ENCODE results near the gene CAMK1. TPM values are rescaled to one million over a fixed set of nuclear protein-coding genes. Genes with fewer than 3 reads are reported as not detected.

The CAMK1 gene
- total RNA-seq, 1 donor from 2014 or later: 8.2 TPM

DNA sequence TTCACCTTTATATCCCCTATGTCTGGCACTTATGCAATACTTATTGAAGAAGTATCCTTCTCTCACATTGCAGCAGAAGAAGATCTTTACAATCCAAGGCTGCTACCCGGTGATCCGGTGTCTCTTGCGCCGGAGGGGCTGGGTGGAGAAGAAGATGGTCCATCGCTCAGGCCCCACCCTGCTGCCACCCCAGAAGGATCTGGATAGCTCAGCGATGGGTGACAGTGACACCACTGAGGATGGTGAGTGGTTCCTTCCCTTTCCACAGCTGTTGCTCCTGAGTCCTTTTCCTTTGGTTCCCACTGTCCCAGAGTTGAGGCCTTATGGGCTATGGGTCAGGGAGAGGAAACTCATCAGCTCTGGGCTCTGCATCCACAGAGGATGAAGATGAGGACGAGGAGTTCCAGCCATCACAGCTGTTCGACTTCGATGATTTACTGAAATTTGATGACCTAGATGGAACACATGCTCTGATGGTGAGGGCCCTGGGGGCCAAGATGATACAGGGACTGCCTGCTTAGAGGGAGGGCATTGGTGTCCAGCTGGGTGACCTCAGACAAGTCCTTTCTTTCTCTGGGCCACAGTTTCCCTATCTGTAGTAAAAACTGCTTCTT lies 43.2 kb upstream of the CAMK1 start:
- no peak for TF ChIP-seq CTCF (IDR thresholded peaks at IDR 0.05; ENCODE audit: partially characterized antibody, unreplicated experiment)
- Mint-ChIP-seq H3K36me3 (ENCODE audit: unreplicated experiment) (peaks cover 10% of the 10 kb centered on the region), H3K4me3 (ENCODE audit: unreplicated experiment) (no peak overlapping the region), H3K4me1 (ENCODE audit: low read depth, unreplicated experiment) (peaks cover 27% of the 10 kb centered on the region), H3K27ac (ENCODE audit: unreplicated experiment) (no peak overlapping the region), H3K9me3 (ENCODE audit: unreplicated experiment) (peaks cover 7% of the 10 kb centered on the region), H3K27me3 (ENCODE audit: unreplicated experiment) (peaks cover 11% of the 10 kb centered on the region)
- no peak for DNase-seq

- peak overlapping the region; percentile 74 for H3K27ac Mint-ChIP-seq (ENCODE audit: unreplicated experiment)
- peaks cover 32% of the 10 kb centered on the region for H3K4me1 Mint-ChIP-seq (ENCODE audit: low read depth, unreplicated experiment)
- no peak for DNase-seq
- TF ChIP-seq CTCF (IDR thresholded peaks at IDR 0.05; ENCODE audit: partially characterized antibody, unreplicated experiment): no peak
- H3K27me3 Mint-ChIP-seq (ENCODE audit: unreplicated experiment): peaks cover 11% of the 10 kb centered on the region
- peak overlapping the region; percentile 85 for H3K4me3 Mint-ChIP-seq (ENCODE audit: unreplicated experiment)
- H3K36me3 Mint-ChIP-seq (ENCODE audit: unreplicated experiment): peaks cover 10% of the 10 kb centered on the region
- H3K9me3 Mint-ChIP-seq (ENCODE audit: unreplicated experiment): peaks cover 7% of the 10 kb centered on the region
Measured at GRCh38 chr3:9810846-9811245, 41.1 kb upstream of the CAMK1 start.

DNA sequence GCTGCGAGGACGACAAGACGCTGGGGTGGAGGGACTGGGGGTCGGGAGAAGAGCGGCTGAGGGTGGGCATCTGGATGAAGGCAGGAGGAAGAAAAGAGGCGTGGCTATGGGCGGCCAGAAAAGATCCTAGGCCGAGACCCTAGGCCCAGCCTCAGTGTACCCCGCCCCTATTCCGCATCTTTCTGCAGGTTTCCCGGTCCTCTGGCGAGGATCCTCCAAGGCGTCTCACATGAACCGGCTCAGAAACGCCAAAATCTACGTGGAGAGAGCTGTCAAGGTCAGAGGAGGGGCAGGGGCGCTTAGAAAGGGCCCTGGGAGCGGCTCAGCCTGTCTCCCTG lies 40.7 kb upstream of the CAMK1 start:
- Mint-ChIP-seq H3K27ac (ENCODE audit: unreplicated experiment) (peak overlapping the region; percentile 74), H3K4me1 (ENCODE audit: low read depth, unreplicated experiment) (peaks cover 32% of the 10 kb centered on the region), H3K27me3 (ENCODE audit: unreplicated experiment) (peaks cover 11% of the 10 kb centered on the region), H3K36me3 (ENCODE audit: unreplicated experiment) (peaks cover 10% of the 10 kb centered on the region), H3K4me3 (ENCODE audit: unreplicated experiment) (peak overlapping the region; percentile 85), H3K9me3 (ENCODE audit: unreplicated experiment) (peaks cover 7% of the 10 kb centered on the region)
- TF ChIP-seq CTCF (IDR thresholded peaks at IDR 0.05; ENCODE audit: partially characterized antibody, unreplicated experiment): no peak
- DNase-seq: no peak

DNA sequence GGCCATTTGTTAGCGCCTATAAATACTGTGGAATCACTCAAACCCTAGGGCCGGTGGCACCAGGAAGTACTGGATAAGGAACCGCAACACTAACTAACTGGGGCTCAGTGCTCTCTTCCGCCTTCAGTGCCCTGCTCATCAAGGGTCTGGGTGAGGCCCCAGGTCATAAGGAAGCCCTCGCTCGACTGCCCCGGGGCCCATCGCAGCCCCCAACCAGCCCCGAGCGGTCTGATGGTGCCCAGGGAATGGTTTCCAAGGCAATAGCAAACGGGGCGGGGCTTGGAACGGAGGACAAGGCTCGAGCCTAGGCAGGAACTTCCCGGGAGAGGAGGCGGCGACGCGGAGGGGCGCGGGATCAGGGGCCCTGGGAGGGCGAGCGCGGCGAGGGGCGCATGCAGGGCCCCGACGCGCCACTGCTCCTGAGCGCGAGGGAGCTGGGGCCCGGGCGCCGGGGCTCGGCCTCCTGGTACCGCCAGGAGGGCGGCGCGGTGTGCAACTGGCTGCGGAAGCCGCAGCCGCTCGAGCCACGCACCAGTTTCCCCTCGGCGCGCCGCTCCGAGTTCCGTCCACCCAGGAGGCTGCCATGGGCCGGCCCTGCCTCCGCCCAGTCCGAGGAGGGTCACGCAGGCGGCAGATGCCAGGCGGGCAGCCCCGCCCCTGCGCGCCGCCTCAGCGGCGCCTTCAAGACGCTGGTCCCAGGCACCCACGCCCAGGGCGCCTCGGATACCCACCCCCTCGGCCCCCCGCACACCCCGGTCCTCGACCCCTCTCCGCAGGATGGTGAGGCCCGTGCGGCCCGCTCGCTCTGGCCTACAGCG lies 40.1 kb upstream of the CAMK1 start, which contains the start of gene TTLL3:
TTLL3 (plus strand) TSS at position 648 of the 818 bp plus-strand sequence. CDS start 400 bp downstream, outside the sequence.
- peaks cover 32% of the 10 kb centered on the region for H3K4me1 Mint-ChIP-seq (ENCODE audit: low read depth, unreplicated experiment)
- peak within 1 kb of the TSS; percentile 74 for H3K27ac Mint-ChIP-seq (ENCODE audit: unreplicated experiment)
- H3K36me3 Mint-ChIP-seq (ENCODE audit: unreplicated experiment): peaks cover 10% of the 10 kb centered on the region
- H3K9me3 Mint-ChIP-seq (ENCODE audit: unreplicated experiment): peaks cover 8% of the 10 kb centered on the region
- peak; percentile 7 for TF ChIP-seq CTCF (IDR thresholded peaks at IDR 0.05; ENCODE audit: partially characterized antibody, unreplicated experiment)
- H3K4me3 Mint-ChIP-seq (ENCODE audit: unreplicated experiment): peak within 1 kb of the TSS; percentile 85
- DNase-seq: peak; percentile 88
- H3K27me3 Mint-ChIP-seq (ENCODE audit: unreplicated experiment): peaks cover 11% of the 10 kb centered on the region

DNA sequence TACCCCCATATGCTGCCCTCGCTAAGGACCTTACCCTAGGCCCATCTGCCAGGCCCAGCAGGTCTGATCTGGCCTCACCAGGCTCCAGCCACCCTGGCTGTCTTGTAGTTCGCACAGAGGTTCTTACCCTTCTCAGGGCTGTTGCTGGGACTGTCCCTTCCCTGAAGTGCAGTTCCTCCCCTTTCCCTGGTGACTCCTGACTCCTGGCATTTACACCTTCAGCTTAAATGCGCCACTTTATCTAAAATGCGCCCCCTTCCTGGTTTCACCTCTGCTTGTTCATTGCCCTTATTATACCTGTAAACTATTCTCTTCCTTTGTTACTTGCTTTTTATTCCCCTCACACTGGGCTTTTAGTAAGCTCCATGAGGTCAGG lies 39.5 kb upstream of the CAMK1 start:
- Mint-ChIP-seq H3K9me3 (ENCODE audit: unreplicated experiment) (peaks cover 8% of the 10 kb centered on the region), H3K36me3 (ENCODE audit: unreplicated experiment) (peaks cover 10% of the 10 kb centered on the region), H3K4me1 (ENCODE audit: low read depth, unreplicated experiment) (peaks cover 32% of the 10 kb centered on the region), H3K27ac (ENCODE audit: unreplicated experiment) (peak overlapping the region; percentile 57), H3K4me3 (ENCODE audit: unreplicated experiment) (peak overlapping the region; percentile 82), H3K27me3 (ENCODE audit: unreplicated experiment) (peaks cover 11% of the 10 kb centered on the region)
- TF ChIP-seq CTCF (IDR thresholded peaks at IDR 0.05; ENCODE audit: partially characterized antibody, unreplicated experiment): no peak
- no peak for DNase-seq

All from glutamatergic neuron (in vitro differentiated cells).